Pons (tissue), 1 donor: Measurements from ENCODE around the gene COASY.

Experiments
- DNase-seq: peaks from one replicate; pipeline ENCODE4 v3.0.0-alpha.2; 2016; ENCODE audit warnings: low spot score

Gene COASY

GRCh38 chr17:42613699-42614295 is 51.8 kb downstream of the COASY start:
- DNase-seq = no peak
